ENCODE measurements around the gene EXOG. TPM values are rescaled to one million over a fixed set of nuclear protein-coding genes. Genes with fewer than 3 reads are reported as not detected.

EXOG gene, protein sequence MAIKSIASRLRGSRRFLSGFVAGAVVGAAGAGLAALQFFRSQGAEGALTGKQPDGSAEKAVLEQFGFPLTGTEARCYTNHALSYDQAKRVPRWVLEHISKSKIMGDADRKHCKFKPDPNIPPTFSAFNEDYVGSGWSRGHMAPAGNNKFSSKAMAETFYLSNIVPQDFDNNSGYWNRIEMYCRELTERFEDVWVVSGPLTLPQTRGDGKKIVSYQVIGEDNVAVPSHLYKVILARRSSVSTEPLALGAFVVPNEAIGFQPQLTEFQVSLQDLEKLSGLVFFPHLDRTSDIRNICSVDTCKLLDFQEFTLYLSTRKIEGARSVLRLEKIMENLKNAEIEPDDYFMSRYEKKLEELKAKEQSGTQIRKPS
- total RNA-seq (2014; rRNA removed; shearing (Covaris generic); ENCODE audit: low replicate concordance): 21.4 and 33.2 TPM in 2 replicates

GRCh38 chr3:38496131-38496910, at the start of gene EXOG:
Gene EXOG, plus strand, starts transcription at chr3:38496340. Its CDS starts 28 bp downstream, at chr3:38496368.
- Histone ChIP-seq H2AFZ (ENCODE audit: low read length) (peak within 1 kb of the TSS; percentile 82), H3K4me2 (ENCODE audit: low read depth, low read length, poor library complexity, severe bottlenecking) (peak within 1 kb of the TSS; percentile 80), H3K79me2 (ENCODE audit: low read length) (peaks cover 40% of the 10 kb centered on the region), H3K9me3 (ENCODE audit: low read length) (no peaks in the 10 kb centered on the region), H3K27me3 (ENCODE audit: low read length) (no peaks in the 10 kb centered on the region), H3K9me2 (replicated peaks; ENCODE audit: insufficient read depth, low read length) (no peaks in the 10 kb centered on the region; the same call in 1 of the 2 replicates), H3K4me1 (ENCODE audit: low read length) (peaks cover 23% of the 10 kb centered on the region), H3K36me3 (ENCODE audit: insufficient read depth, low read length) (peaks cover 29% of the 10 kb centered on the region), H3K27ac (ENCODE audit: low read length) (peak within 1 kb of the TSS; percentile 77), H3K9ac (ENCODE audit: low read length) (peak within 1 kb of the TSS; percentile 93), H4K20me1 (ENCODE audit: insufficient read depth, low read depth, low read length) (no peaks in the 10 kb centered on the region), H3K4me3 (ENCODE audit: low read length) (peak within 1 kb of the TSS; percentile 91)
- peak; percentile 97 for DNase-seq

GRCh38 chr3:38446812-38447211, 49.3 kb upstream of the EXOG start:
- Histone ChIP-seq H4K20me1 (ENCODE audit: insufficient read depth, low read depth, low read length) (no peaks in the 10 kb centered on the region), H3K79me2 (ENCODE audit: low read length) (no peaks in the 10 kb centered on the region), H3K4me3 (ENCODE audit: low read length) (no peak overlapping the region), H3K4me1 (ENCODE audit: low read length) (no peaks in the 10 kb centered on the region), H3K9me3 (ENCODE audit: low read length) (no peaks in the 10 kb centered on the region), H3K9ac (ENCODE audit: low read length) (no peak overlapping the region), H3K36me3 (ENCODE audit: insufficient read depth, low read length) (no peaks in the 10 kb centered on the region), H3K27ac (ENCODE audit: low read length) (no peak overlapping the region), H3K4me2 (ENCODE audit: low read depth, low read length, poor library complexity, severe bottlenecking) (no peak overlapping the region), H3K9me2 (replicated peaks; ENCODE audit: insufficient read depth, low read length) (no peaks in the 10 kb centered on the region), H3K27me3 (ENCODE audit: low read length) (no peaks in the 10 kb centered on the region), H2AFZ (ENCODE audit: low read length) (no peak overlapping the region)
- no peak for DNase-seq

DNA sequence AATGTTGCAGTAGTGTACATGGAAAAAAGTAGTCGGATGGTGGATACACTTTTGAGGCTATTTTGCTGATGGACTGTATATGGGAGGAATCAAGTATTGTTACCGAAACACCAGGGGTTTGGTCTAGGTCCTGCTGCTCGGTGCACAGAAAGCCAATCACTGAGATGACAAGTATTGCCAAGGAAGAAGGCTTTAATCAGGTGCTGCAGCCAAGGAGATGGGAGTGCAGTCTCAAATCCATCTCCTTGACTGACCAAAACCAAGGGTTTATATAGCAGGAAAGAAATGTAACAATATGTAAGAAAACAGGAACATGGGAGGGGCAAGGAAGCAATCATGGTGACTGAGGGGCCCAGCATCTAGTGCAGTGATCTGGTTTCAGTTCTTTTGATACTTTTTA, 45.3 kb upstream of the EXOG start:
- Histone ChIP-seq H3K4me3 (ENCODE audit: low read length) (no peak overlapping the region), H4K20me1 (ENCODE audit: insufficient read depth, low read depth, low read length) (peaks cover 5% of the 10 kb centered on the region; the same call in 1 of the 2 replicates), H3K4me2 (ENCODE audit: low read depth, low read length, poor library complexity, severe bottlenecking) (no peak overlapping the region), H3K9ac (ENCODE audit: low read length) (no peak overlapping the region), H3K27me3 (ENCODE audit: low read length) (no peaks in the 10 kb centered on the region; the same call in 1 of the 2 replicates), H3K9me2 (replicated peaks; ENCODE audit: insufficient read depth, low read length) (no peaks in the 10 kb centered on the region), H2AFZ (ENCODE audit: low read length) (no peak overlapping the region), H3K79me2 (ENCODE audit: low read length) (no peaks in the 10 kb centered on the region), H3K36me3 (ENCODE audit: insufficient read depth, low read length) (no peaks in the 10 kb centered on the region), H3K27ac (ENCODE audit: low read length) (no peak overlapping the region), H3K9me3 (ENCODE audit: low read length) (no peaks in the 10 kb centered on the region), H3K4me1 (ENCODE audit: low read length) (peaks cover 23% of the 10 kb centered on the region)
- no peak for DNase-seq

DNA sequence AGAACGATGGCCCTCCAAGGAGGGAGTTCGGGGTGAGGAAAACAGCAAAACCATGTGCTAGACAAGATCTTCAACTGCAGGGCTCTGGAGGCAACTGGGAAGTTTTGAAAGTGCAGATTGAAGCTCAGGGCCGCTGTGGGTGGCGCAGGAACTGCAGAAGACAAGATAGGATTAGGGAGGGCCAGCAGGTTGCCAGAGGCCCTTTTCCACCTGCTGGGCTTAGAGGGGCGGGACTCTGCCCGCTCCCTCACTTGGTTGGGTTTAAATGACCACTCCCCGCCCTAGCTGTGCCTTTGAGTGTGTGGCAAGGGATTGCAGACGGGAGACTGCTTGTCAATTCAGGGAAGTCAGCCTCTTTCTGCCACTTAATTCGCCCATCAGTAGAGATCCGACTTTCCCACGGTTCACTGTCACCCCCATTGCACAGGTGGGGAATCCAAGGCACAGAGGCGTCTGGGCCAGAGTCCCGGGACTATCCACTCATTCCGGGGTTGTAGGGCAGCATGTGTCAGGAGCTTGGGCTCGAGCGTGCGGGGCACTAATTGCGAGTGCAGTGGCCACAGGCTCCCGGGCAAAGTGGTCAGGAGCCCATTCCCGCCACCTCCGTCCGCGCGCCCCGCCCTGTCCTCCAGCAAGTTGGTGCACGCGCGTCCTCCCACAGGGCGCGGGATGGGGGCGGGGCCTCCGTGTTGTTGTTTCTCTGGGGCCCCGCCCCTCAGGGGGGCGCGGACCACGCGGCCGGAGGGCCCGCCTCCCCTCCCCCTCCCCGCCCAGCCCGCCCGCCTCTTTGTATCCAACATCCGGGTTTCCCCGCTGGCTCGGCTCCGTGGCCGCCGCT, 42.8 kb upstream of the EXOG start, which contains the start of gene ACVR2B:
TSS of gene ACVR2B (plus strand) at position 816 of the 838 bp plus-strand sequence. CDS start 433 bp downstream, outside the sequence.
- H2AFZ ChIP-seq (ENCODE audit: low read length): peak within 1 kb of the TSS; percentile 90
- no peaks in the 10 kb centered on the region; the same call in 1 of the 2 replicates for H3K27me3 ChIP-seq (ENCODE audit: low read length)
- H3K9me3 ChIP-seq (ENCODE audit: low read length): no peaks in the 10 kb centered on the region
- H3K4me3 ChIP-seq (ENCODE audit: low read length): peak within 1 kb of the TSS; percentile 81
- peak; percentile 86 for DNase-seq
- no peak within 1 kb of the TSS for H3K27ac ChIP-seq (ENCODE audit: low read length)
- H3K4me2 ChIP-seq (ENCODE audit: low read depth, low read length, poor library complexity, severe bottlenecking): peak within 1 kb of the TSS; percentile 80
- peaks cover 23% of the 10 kb centered on the region for H3K4me1 ChIP-seq (ENCODE audit: low read length)
- H4K20me1 ChIP-seq (ENCODE audit: insufficient read depth, low read depth, low read length): peaks cover 8% of the 10 kb centered on the region; the same call in 1 of the 2 replicates
- H3K9ac ChIP-seq (ENCODE audit: low read length): peak within 1 kb of the TSS; percentile 75
- no peaks in the 10 kb centered on the region for H3K9me2 ChIP-seq (replicated peaks; ENCODE audit: insufficient read depth, low read length)
- H3K79me2 ChIP-seq (ENCODE audit: low read length): no peaks in the 10 kb centered on the region
- H3K36me3 ChIP-seq (ENCODE audit: insufficient read depth, low read length): no peaks in the 10 kb centered on the region

- H3K79me2 ChIP-seq (ENCODE audit: low read length): no peaks in the 10 kb centered on the region
- H3K36me3 ChIP-seq (ENCODE audit: insufficient read depth, low read length): no peaks in the 10 kb centered on the region
- no peaks in the 10 kb centered on the region; the same call in 1 of the 2 replicates for H3K27me3 ChIP-seq (ENCODE audit: low read length)
- H3K4me1 ChIP-seq (ENCODE audit: low read length): peaks cover 23% of the 10 kb centered on the region
- no peaks in the 10 kb centered on the region for H3K9me3 ChIP-seq (ENCODE audit: low read length)
- H3K4me2 ChIP-seq (ENCODE audit: low read depth, low read length, poor library complexity, severe bottlenecking): peak overlapping the region; percentile 80
- peak overlapping the region; percentile 75 for H3K9ac ChIP-seq (ENCODE audit: low read length)
- peak overlapping the region; percentile 81 for H3K4me3 ChIP-seq (ENCODE audit: low read length)
- peaks cover 14% of the 10 kb centered on the region; the same call in 1 of the 2 replicates for H4K20me1 ChIP-seq (ENCODE audit: insufficient read depth, low read depth, low read length)
- no peak overlapping the region for H2AFZ ChIP-seq (ENCODE audit: low read length)
- no peak for DNase-seq
- H3K27ac ChIP-seq (ENCODE audit: low read length): no peak overlapping the region
- no peaks in the 10 kb centered on the region for H3K9me2 ChIP-seq (replicated peaks; ENCODE audit: insufficient read depth, low read length)
These were observed 42.3 kb upstream of the EXOG start for GRCh38 chr3:38453913-38454177.

- Histone ChIP-seq H3K27me3 (ENCODE audit: low read length) (no peaks in the 10 kb centered on the region; the same call in 1 of the 2 replicates), H3K4me3 (ENCODE audit: low read length) (peak overlapping the region; percentile 81), H3K27ac (ENCODE audit: low read length) (no peak overlapping the region), H2AFZ (ENCODE audit: low read length) (peak overlapping the region; percentile 78), H3K9me2 (replicated peaks; ENCODE audit: insufficient read depth, low read length) (no peaks in the 10 kb centered on the region), H3K9ac (ENCODE audit: low read length) (peak overlapping the region; percentile 75), H3K4me2 (ENCODE audit: low read depth, low read length, poor library complexity, severe bottlenecking) (peak overlapping the region; percentile 80), H4K20me1 (ENCODE audit: insufficient read depth, low read depth, low read length) (peaks cover 19% of the 10 kb centered on the region; the same call in 1 of the 2 replicates), H3K36me3 (ENCODE audit: insufficient read depth, low read length) (no peaks in the 10 kb centered on the region), H3K9me3 (ENCODE audit: low read length) (no peaks in the 10 kb centered on the region), H3K4me1 (ENCODE audit: low read length) (peaks cover 23% of the 10 kb centered on the region), H3K79me2 (ENCODE audit: low read length) (no peaks in the 10 kb centered on the region)
- DNase-seq: peak; percentile 60
These were observed 41.8 kb upstream of the EXOG start for GRCh38 chr3:38454178-38454883.

DNA sequence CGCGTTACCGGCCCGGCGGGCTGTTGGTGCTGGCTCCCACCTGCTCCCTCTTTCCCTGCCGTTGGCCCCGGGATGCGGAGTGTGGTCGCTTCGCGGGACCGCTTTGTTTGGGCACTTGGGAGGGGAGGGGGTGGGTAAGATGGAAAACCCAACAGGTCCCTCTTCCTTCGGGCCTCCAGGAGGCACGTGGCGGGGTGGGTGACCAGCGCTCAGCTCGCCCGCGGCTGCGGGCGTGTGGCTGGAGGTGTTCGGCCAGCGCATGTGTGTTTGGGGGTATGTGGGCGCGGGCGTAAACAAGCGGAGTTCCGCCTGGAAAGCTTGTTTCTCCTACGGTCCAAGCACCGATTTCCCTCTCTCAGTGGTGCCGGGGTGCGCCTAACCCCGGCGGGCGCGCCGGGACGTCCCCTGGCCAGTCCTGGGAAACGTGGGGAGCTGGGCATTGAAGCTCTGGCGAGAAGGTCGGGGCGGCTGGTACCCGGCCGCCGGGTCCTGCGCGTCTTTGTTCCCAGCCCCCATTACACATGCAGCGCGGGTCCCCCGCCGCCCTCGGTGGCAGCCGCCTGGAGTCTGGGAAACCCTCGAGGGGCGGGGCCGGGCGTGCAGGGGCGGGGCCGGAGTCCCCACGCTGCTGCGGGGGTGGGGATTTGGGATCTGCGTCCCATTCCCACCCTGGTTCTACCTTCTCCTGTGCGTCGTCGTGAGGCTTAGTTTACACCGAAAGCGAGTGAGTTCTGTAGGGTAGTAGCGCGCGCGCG, 41.1 kb upstream of the EXOG start:
- Histone ChIP-seq H3K9ac (ENCODE audit: low read length) (peak overlapping the region; percentile 75), H3K36me3 (ENCODE audit: insufficient read depth, low read length) (no peaks in the 10 kb centered on the region), H3K79me2 (ENCODE audit: low read length) (no peaks in the 10 kb centered on the region), H3K27me3 (ENCODE audit: low read length) (no peaks in the 10 kb centered on the region; the same call in 1 of the 2 replicates), H4K20me1 (ENCODE audit: insufficient read depth, low read depth, low read length) (peaks cover 23% of the 10 kb centered on the region; the same call in 1 of the 2 replicates), H3K4me1 (ENCODE audit: low read length) (peaks cover 23% of the 10 kb centered on the region), H3K9me3 (ENCODE audit: low read length) (no peaks in the 10 kb centered on the region), H3K4me3 (ENCODE audit: low read length) (peak overlapping the region; percentile 81), H2AFZ (ENCODE audit: low read length) (no peak overlapping the region), H3K9me2 (replicated peaks; ENCODE audit: insufficient read depth, low read length) (no peaks in the 10 kb centered on the region), H3K4me2 (ENCODE audit: low read depth, low read length, poor library complexity, severe bottlenecking) (peak overlapping the region; percentile 80), H3K27ac (ENCODE audit: low read length) (no peak overlapping the region)
- peak; percentile 48 for DNase-seq

Data from Karpas-422 (cell line).